Embryonic facial prominence (tissue), 1 donor: ENCODE measurements around the gene GAB2.
"Not testable (repeated sequence)": the region's sequence is repeated elsewhere in the genome, so short reads cannot be mapped to it uniquely, and the experiment has no call there.

Experiments used
- DNase-seq: peaks from one replicate; pipeline ENCODE4 v3.0.0-alpha.2; 2016; ENCODE audit errors: extremely low spot score

GAB2 gene

DNA sequence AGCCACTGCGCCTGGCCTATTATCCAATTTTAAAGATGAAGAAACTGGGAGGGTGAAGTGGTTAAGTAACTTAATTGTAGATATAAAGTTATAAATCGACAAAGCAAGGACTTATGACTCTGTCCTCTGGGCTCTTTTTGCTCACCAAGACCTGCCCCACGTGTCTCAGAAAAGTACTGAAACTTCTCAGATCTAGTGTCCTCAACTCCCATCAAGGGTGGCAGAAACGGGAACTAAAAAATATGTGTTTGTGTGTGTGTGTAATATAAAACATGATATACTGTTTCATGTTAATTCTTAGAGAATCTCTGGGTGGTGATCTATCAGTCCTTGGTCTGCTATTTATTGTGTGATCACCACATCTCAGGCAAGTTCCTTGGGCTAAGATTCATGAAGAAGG is 104.9 kb downstream of the GAB2 start:
- DNase-seq, result no peak

DNA sequence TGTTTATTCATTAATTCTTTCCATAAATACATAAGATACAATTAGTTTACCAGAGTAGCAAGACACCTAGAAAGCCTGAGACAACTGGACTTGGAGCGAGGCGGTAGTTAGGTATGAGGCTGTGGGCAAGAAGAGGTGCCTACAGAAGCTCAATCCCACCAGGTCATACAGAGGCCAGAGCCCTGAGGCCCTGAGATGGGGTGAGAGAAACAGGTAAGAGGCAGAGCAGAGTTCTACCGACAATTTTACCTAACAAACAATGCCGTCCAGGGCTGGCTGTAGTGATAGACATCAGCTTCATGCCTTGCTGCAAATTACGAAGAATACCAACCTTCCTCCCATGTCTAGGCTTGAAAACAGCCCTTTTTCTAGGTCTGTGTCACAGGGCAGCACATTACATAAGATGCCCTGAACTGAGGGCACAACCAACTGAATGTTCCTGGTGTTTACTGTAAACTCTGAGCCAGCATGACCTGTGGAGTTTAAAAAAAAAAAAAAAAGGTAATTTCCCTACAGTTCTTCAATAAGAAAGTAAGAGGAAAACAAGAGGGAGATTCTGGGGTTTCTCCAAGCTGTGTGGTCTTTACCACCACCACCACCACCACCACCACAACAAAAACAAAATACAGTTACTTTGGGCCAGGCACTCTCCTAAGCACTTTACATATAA is 105.8 kb downstream of the GAB2 start:
- DNase-seq, result no peak

DNA sequence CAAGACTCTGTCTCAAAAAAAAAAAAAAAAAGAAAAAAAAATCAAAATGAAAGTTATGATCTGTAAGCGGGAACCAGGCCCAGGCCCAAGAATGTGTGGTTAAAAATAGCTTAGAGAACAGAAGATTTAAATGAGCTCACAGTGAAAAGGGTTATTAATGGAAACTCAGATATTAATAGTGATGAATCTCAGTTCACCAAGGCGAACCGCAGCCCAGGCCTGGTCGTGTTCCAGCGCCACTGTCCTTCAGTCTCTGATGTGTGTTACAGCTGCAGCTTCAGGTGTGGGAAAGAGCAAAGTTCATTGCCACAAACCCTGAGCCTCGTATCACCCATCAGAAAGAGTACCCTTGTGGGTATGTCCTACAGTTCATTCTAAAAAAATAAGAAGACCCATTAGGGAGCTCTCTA is 107.1 kb downstream of the GAB2 start:
- no peak for DNase-seq

DNA sequence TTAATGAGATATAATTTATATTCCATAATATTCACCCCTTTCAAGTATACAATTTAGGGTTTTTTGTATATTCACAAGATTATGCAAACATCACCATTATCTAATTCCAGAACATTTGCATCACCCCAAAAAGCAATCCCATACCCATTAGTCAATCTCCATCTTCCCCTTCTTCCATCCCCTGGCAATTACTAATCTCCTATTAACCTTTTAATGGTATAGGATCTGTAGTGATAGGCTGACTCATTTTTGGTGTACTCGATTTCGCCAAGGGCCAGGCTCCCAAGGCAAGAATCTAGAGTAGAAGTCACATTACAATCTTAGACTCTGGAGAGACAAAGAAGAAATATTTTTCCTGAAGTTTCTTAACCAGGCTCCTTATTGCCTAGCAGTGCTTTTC is 113.4 kb downstream of the GAB2 start:
- no peak for DNase-seq

DNA sequence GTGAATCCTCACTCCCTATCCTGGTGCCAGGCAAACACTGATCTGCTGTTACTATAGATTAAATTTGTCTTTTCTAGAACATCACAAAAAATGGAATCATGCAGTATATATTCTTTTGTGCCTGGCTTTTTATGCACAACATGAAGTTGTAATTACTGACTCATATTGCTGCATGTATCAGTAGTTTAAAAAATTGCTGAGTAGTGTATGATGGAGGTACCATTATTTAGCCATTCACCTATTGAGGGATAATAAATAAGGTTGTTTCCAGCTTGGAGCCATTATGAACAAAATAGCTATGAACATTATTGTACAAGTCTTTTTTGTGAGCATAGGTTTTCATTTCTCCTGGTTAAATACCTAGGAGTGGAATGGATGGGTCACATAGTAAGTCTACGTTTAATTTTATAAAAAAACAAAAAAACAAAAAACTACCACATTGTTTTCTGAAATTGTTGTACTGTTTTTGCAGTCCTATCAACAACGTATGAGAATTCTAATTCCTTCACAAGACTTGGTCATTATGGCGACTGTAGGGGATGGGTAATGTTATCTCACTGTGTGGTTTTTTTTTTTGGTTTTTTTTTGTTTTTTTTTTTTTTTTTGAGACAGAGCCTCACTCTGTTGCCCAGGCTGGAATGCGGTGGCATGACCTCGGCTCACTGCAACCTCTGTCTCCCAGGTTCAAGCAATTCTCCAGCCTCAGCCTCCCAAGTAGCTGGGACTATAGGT is 117.3 kb downstream of the GAB2 start:
- no peak for DNase-seq

DNA sequence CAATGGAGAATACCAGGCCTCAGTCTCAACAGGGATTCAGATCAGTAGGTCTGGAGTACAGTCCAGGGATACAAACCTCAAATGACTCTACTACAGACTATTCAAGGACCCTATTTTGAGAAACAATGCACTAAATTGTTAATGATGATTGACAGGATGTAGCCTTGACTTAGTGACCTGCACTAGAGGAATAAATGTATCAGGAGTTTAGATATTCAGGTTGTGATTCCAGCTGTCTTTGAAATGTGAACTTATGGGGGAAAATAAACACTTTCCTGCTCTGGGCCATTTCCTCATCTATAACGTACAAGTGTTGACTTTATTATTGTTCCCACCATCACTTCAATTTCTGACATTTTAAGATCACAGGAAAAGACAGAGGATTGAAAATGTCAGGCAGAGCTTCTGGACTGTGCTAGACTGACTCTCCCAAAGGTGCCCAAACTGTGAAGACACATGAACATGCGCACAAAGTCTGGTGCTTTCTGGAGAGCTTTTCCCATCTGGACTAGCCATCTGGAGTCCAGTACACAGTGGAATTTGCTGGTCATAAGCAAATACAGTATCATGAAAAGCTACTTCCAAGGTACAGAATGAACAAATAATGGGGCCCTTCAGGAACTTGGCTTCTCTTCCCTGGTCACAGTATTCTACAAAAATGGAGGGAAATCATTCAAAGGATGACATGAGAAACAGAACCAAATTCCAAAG is 118.5 kb downstream of the GAB2 start:
- DNase-seq, result no peak

DNA sequence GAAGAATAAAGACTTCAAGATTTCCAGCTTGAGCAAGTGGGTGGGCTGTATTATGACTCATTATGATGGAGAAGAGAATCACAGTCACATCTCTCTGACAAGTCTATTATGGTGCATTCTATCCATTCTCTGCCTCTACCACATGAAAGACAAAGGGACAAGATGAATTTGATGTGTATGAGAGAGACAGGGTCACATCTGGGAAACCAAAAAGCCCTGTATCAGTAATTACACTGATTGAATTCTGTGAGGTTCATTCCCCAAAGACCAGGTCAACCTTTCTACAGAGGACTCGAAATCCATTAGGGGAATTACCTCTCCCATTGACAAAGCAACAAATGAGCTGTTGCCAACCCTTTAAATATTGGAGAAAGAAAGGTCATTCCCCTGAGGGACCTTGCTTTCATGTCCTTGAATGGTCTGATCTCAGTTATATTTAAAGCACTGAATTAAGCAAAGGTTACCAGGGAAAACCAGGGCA is 119.3 kb downstream of the GAB2 start:
- DNase-seq, result no peak

DNA sequence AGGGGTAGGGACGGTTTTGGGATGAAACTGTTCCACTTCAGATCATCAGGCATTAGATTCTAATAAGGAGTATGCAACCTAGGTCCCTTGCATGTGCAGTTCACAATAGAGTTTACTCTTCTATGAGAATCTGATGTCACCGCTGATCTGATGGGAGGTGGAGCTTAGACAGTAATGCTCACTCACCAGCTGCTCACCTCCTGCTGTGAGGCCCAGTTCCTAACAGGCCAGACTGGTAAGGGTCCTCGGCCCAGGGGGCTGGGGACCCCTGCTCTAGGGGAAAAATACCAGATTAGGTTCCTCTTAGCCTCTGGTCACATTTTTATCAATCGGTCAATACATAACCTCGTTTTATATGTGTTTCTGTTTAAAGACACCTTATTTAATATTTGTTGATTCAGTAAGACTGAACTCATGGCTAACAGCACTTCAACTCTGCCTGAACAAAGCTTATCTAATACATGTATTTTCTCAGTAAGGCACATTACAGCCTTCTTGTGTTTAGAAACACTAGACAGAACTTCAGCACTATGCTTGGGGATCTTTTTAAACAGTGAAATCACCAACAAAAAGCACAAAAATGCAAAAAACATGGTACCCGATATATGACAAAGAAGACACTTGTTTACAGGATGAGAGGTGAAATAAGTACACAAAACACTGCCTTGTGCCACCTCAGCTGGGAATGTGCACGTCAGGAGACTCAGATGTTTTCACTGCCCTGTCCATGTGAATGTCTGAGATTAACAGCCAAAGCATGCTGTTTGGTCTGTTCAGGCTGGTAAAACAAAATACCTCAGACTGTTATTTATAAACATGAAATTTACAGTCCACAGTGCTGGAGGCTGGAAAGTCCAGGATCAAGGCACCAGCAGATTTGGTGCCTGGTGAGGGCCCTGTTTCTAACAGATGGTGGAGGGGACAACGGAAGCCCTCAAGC is 121.4 kb downstream of the GAB2 start:
- no peak for DNase-seq

DNA sequence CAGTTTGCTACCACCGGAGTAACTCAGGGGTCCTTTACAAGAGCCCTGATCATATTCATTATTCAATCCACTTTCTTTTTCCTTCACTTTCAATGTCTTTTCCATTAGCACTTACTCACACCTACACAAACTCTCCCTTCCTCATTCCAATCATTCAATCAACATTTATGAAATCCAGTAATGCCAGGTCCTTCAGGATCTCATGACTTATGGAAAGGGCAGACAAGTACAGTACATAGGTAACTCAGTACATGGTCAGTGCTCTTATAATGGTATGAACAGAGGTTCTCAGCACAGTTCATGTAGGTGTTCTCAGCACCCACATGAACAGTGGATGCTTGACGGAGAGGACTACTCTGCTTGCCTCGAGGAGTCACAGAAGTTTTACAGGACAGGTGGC is 122.3 kb downstream of the GAB2 start:
- no peak for DNase-seq

DNA sequence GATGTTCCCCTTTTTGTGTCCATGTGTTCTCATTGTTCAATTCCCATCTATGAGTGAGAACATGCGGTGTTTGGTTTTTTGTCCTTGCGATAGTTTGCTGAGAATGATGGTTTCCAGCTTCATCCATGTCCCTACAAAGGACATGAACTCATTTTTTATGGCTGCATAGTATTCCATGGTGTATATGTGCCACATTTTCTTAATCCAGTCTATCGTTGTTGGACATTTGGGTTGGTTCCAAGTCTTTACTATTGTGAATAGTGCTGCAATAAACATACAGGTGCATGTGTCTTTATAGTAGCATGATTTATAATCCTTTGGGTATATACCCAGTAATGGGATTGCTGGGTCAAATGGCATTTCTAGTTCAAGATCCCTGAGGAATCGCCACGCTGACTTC is 123.5 kb downstream of the GAB2 start:
- DNase-seq, result not testable (repeated sequence)

DNA sequence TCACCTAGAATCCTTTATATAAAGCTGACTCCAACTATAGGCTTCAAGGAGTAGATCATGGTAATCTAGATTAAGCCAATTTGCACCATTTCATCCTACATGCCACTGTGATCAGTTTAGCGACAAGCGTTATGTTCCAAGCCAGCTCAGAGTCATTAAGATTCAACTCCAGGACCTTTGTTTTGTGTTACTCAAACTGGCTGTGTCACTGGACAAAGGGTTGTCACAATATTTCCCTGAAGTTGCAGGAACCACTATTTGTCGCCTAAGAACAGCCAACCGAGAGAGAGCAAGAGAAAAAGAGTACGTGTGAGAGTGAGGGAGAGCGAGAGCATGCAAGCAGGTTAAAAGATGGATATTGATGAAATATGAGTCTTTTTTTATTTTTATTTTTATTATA is 124.1 kb downstream of the GAB2 start:
- DNase-seq, result no peak

DNA sequence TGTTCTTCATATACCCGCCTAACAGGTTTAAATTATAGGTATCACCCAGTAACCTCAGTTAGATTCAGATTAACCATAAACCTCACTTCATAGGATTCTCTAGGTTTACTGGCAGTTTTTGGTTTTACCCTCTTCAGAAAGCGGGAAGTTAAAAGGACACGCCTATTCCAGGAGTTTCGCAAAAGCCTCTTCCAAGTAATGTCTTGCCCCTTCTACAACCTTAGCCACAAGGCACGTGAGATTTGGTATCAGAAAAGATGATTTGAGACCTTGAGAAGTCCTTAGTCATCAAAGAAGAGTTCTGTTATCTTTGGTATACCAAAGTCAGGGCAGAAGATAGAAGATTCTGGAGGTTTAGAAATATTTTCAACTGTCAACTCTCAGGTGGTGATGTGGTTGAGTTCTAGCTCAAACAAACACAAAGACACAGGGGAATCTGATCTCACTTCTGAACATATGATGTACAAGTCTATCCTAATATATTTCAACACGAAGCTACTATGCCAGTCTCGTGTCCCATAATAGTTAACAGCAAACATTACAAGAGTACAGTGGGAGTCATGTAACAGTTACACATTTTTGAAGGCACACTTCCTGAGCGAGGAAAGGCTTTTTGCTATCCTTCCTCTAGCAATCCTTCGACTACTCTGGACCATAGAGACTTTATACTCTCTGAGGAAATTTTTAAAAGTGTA is 125.4 kb downstream of the GAB2 start:
- DNase-seq, result no peak

DNA sequence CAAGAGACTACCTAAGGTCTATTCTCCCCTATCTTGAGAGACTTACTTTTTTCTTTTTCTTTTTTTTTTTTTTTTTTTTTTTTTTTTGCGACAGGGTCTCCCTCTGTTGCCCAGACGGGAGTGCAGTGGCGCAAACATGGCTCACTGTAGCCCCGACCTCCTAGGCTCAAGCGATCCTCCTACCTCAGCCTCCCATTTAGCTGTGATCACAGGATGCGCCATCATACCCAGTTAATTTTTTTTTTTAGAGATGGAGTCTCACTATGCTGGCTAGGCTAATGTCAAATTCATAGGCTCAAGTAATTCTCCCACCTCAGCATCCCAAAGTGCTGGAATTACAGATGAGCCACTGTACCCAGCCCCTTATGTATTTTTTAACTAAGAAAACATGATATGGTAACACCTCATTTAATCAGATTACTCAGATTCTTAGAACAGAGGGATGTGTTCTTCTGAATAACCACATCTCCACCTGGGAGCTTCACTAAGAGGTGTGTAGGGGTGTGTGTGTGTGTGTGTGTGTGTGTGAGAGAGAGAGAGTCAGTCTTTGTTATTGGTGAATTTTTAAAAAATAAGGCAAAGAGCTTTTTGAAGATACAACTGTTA is 126.0 kb downstream of the GAB2 start:
- DNase-seq, result no peak

DNA sequence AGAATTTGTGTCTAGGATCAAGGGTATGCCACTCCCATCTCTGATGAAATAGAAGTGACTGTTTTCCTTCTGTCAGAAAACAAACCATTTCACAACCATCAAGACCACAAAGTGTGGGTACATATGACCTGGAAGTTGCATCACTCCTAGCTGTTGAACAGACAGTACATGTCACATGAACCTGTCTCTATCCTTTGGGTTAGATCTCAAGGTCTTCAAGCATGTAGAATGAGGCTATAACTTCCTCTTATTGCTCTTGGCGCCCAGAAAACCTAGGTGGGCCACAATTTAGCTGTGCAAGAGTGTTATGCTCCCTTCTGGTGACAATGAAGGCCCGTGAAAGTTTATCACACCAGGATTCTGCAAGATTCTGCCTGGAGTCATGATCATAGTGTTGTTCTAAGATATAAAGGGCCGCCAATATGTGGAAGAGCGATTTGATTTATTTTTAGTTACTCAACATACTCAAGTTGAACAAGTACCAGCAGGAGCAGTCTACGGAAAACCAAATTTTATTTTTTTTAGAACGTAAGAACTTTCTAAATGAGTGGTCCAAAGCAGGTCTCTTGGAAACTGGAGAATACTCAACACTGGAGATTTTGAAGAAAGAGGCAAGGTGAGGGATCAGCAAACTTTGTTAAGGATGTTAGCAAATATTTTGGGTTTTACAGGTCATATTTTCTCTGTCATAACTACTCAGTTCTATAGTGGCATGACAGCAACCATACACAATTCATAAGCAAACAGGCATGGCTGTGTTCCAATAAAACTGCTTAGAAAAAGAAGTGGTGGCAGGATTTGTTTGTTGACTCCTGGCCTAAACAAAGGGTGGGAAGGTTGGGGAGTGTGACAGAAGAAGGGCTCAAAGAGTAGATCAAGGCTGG is 127.1 kb downstream of the GAB2 start:
- no peak for DNase-seq

DNA sequence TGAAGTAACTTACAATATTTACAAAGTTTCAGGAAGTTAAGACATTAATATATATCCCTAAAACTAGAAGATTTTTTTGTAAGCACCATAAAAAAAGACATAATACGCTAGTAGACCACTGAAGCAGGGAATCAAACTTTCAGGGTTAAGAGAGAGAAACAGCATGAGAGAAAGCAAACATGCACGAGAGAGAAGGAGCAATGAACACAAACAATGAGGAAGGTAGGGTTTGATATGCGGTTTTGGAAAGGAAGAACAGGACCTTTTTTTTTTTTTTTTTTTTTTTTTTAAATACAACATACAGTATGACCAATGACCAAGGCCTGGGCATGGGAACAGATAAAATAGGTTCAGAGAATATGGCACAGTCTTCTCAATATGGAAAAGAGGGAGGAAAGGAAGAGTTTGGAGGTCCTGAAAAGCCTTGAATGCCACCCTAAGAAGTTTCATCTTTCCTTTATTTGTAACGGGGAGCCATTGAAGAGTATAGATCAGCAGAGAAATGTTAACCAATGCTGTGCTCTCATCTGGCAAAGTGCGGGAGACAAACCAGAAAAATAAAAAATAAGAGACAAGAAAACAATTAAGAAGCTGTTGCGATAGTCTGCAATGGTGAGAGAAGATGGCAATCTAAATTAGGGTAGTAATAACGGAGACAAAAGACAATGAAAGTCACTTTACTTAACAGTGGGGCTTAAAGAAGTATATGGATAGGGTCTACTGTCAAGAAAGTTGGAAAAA is 127.9 kb downstream of the GAB2 start:
- DNase-seq, result no peak

DNA sequence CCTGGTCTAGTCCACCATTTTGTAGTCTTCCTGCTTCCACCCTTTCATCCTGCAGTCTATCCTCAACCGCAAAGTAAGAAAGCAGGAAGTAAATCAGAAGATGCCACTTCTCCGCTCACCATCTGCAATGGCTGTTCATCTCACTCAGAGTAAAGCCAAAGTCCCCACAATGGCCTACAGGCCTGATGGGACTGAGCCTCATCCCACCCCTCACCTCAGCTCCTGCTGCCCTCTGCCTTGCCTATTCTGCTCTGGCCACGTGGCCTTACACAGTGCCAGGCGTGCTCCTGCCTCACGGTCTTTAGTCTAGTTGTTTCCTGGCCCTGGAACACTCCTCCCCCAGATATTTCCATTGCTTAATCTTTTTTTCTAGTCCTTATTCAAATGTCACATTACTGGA is 133.4 kb downstream of the GAB2 start:
- no peak for DNase-seq

DNA sequence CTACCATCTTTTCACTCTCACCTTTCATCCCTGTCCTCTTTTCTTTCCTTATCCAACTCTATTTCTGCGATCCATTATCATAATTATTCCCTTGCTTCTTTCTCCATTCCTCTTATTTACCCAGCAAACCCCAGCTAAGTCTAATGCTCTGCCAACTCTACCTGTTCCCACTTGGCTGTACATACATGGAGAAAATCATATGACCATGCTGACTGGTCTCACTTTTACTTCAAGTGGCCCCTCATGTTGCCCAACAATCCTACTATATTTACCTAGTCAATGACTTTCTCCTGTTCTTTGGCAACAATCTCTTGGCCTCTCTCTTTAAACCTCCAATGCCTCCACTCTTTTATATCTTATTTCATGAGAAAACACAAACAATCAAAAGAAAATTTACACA is 134.8 kb downstream of the GAB2 start:
- no peak for DNase-seq

DNA sequence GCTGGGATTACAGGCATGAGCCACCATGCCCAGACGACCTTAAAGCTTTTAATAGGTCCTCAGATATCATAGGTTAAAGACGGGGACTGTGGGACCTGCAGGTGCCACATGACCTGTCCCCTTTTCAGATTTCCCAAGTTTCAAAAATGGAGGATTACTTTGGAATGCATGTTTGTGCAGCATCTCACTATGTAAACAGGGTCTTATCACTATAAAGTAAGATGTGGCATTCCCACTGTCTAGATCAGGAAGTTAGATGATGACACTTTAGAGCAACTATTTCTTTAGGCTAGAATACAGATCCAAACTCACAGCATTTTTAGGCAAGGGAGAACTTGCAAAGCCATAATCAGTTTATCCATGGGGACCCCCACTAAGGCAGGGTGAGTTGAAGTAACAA is 136.1 kb downstream of the GAB2 start:
- DNase-seq, result no peak
